Fibroblast of lung (primary cell): ENCODE results near the gene SLC41A1. TPM values are rescaled to one million over a fixed set of nuclear protein-coding genes. Genes with fewer than 3 reads are reported as not detected.

ENCODE experiments used
- DNase-seq, 2 donors: peaks; one replicate each; pipeline versions ENCODE4 v3.0.0 to v3.0.0-alpha.2; 2010; ENCODE audit warnings: low read depth in 2 of 2
- H2AFZ ChIP-seq: 2 replicates; pipeline ENCODE4 v1.5.1; 2012; ENCODE audit warnings: low read length, control low read depth, inconsistent platforms
- H3K27ac ChIP-seq: 2 replicates; pipeline ENCODE4 v1.5.1; 2011; ENCODE audit warnings: low read length, control low read depth; ENCODE audit not compliant: insufficient read depth
- H3K27me3 ChIP-seq: 2 replicates; pipeline ENCODE4 v1.5.1; 2011; ENCODE audit warnings: mild to moderate bottlenecking, low read length; ENCODE audit not compliant: control insufficient read depth, insufficient read depth
- H3K36me3 ChIP-seq: 2 replicates; pipeline ENCODE4 v1.5.1; 2011; ENCODE audit warnings: low read length; ENCODE audit not compliant: control insufficient read depth, insufficient read depth
- H3K4me1 ChIP-seq: 2 replicates; pipeline ENCODE4 v1.5.1; 2011; ENCODE audit warnings: low read length; ENCODE audit not compliant: control insufficient read depth, insufficient read depth; ENCODE audit errors: extremely low read depth
- H3K4me2 ChIP-seq: 2 replicates; pipeline ENCODE4 v1.5.1; 2011; ENCODE audit warnings: low read length, control low read depth; ENCODE audit not compliant: insufficient read depth; ENCODE audit errors: extremely low read depth
- H3K4me3 ChIP-seq, 4 experiments: fragments of 200-600 bp in 1 of 4; sonication (generic) in 1 of 4; replicated peaks in 1 of 4; 2 replicates each; pipeline ENCODE4 v1.5.1; 2011 to 2016; ENCODE audit warnings: low read length in 4 of 4, low read depth in 3 of 4, mild to moderate bottlenecking in 3 of 4, control low read depth in 2 of 4, inconsistent platforms in 1 of 4, mixed read lengths in 1 of 4; ENCODE audit not compliant: insufficient read depth in 1 of 4; ENCODE audit errors: control extremely low read depth in 1 of 4
- H3K79me2 ChIP-seq: 2 replicates; pipeline ENCODE4 v1.5.1; 2012; ENCODE audit warnings: mild to moderate bottlenecking, low read length, inconsistent platforms; ENCODE audit not compliant: control insufficient read depth, insufficient read depth
- H3K9ac ChIP-seq: 2 replicates; pipeline ENCODE4 v1.5.1; 2011; ENCODE audit warnings: mild to moderate bottlenecking, low read length, control low read depth; ENCODE audit not compliant: insufficient read depth
- H3K9me3 ChIP-seq: 2 replicates; pipeline ENCODE4 v1.5.1; 2012; ENCODE audit warnings: low read depth, low read length; ENCODE audit not compliant: control insufficient read depth, insufficient read depth
- H4K20me1 ChIP-seq: 2 replicates; pipeline ENCODE4 v1.5.1; 2011; ENCODE audit warnings: low read length; ENCODE audit not compliant: control insufficient read depth, insufficient read depth; ENCODE audit errors: extremely low read depth
- EZH2 ChIP-seq: IDR thresholded peaks from 2 replicates; pipeline ENCODE4 v1.5.1; 2012; ENCODE audit warnings: low read length, control low read depth, mild to moderate bottlenecking; ENCODE audit errors: missing control alignments
- polyA plus RNA-seq, 2 donors: library from polyadenylated mRNA; depleted of rRNA in 1 of 2; stranded (reverse) in 1 of 2; unstranded in 1 of 2; fragments of >200 nt; gene quantifications; 2 replicates each; pipeline ENCODE4 v1.2.1, GENCODE V29; 2011 to 2012; ENCODE audit warnings: missing spikeins in 1 of 2
- total RNA-seq: library from RNA; depleted of rRNA; stranded (reverse); fragments of >200 nt; gene quantifications from 2 replicates; pipeline ENCODE4 v1.2.1, GENCODE V29; 2014
- TF ChIP-seq, protein P1 (sequence below), 2 donors: IDR thresholded peaks in 1 of 2; conservative IDR thresholded peaks in 1 of 2; 1 replicate in 1 of 2; 2 replicates in 1 of 2; pipeline ENCODE4 v1.5.1; 2011 to 2012; ENCODE audit warnings: low read length in 2 of 2, control low read depth in 1 of 2, inconsistent platforms in 1 of 2, low read depth in 1 of 2, mild to moderate bottlenecking in 1 of 2

SLC41A1 gene
- total and polyA plus RNA-seq, 2 donors (not counting 1 experiment from before 2014, with no cell fraction given) = 24.6 to 28.9 TPM

- Histone ChIP-seq H3K27me3 (no peaks in the 10 kb centered on the region), H3K4me1 (no peaks in the 10 kb centered on the region), H3K79me2 (no peaks in the 10 kb centered on the region), H3K9ac (no peak overlapping the region), H2AFZ (no peak overlapping the region), H3K27ac (no peak overlapping the region), H3K4me2 (no peak overlapping the region), H3K9me3 (no peaks in the 10 kb centered on the region), H4K20me1 (no peaks in the 10 kb centered on the region), H3K4me3 (no peak overlapping the region), H3K36me3 (peaks cover 2% of the 10 kb centered on the region)
- no peak for DNase-seq
- no peak for TF ChIP-seq EZH2
- TF ChIP-seq, protein P1, sequence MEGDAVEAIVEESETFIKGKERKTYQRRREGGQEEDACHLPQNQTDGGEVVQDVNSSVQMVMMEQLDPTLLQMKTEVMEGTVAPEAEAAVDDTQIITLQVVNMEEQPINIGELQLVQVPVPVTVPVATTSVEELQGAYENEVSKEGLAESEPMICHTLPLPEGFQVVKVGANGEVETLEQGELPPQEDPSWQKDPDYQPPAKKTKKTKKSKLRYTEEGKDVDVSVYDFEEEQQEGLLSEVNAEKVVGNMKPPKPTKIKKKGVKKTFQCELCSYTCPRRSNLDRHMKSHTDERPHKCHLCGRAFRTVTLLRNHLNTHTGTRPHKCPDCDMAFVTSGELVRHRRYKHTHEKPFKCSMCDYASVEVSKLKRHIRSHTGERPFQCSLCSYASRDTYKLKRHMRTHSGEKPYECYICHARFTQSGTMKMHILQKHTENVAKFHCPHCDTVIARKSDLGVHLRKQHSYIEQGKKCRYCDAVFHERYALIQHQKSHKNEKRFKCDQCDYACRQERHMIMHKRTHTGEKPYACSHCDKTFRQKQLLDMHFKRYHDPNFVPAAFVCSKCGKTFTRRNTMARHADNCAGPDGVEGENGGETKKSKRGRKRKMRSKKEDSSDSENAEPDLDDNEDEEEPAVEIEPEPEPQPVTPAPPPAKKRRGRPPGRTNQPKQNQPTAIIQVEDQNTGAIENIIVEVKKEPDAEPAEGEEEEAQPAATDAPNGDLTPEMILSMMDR (conservative IDR thresholded peaks at IDR 0.05 in 1 of 2, IDR thresholded peaks at IDR 0.05 in 1 of 2; ENCODE audit: low read depth in 1 of 2, low read length in 2 of 2) = no peak
Observed at GRCh38 chr1:205787287-205787916, 25.6 kb downstream of the SLC41A1 start.

GRCh38 chr1:205786601-205787000 is 26.4 kb downstream of the SLC41A1 start:
- no peaks in the 10 kb centered on the region for H3K27me3 ChIP-seq

GRCh38 chr1:205785446-205785845 is 27.6 kb downstream of the SLC41A1 start:
- Histone ChIP-seq H3K36me3 (no peaks in the 10 kb centered on the region), H2AFZ (no peak overlapping the region), H3K9ac (no peak overlapping the region), H3K27me3 (no peaks in the 10 kb centered on the region), H3K4me2 (no peak overlapping the region), H3K27ac (no peak overlapping the region), H3K4me3 (no peak overlapping the region), H4K20me1 (no peaks in the 10 kb centered on the region), H3K79me2 (no peaks in the 10 kb centered on the region), H3K9me3 (no peaks in the 10 kb centered on the region), H3K4me1 (no peaks in the 10 kb centered on the region)
- TF ChIP-seq, protein P1 (conservative IDR thresholded peaks at IDR 0.05 in 1 of 2, IDR thresholded peaks at IDR 0.05 in 1 of 2; ENCODE audit: low read depth in 1 of 2, low read length in 2 of 2) = no peak
- no peak for TF ChIP-seq EZH2
- no peak for DNase-seq

More at GRCh38 chr1:205786601-205787000, 26.4 kb downstream of the SLC41A1 start:
- Histone ChIP-seq H4K20me1 (no peaks in the 10 kb centered on the region), H3K27ac (no peak overlapping the region), H2AFZ (no peak overlapping the region), H3K4me3 (no peak overlapping the region), H3K36me3 (no peaks in the 10 kb centered on the region), H3K4me2 (no peak overlapping the region), H3K9me3 (no peaks in the 10 kb centered on the region), H3K79me2 (no peaks in the 10 kb centered on the region), H3K4me1 (no peaks in the 10 kb centered on the region), H3K9ac (no peak overlapping the region)
- no peak for DNase-seq
- TF ChIP-seq, protein P1 (conservative IDR thresholded peaks at IDR 0.05 in 1 of 2, IDR thresholded peaks at IDR 0.05 in 1 of 2; ENCODE audit: low read depth in 1 of 2, low read length in 2 of 2) = no peak
- no peak for TF ChIP-seq EZH2
